Measurements from ENCODE around the gene GCGR. TPM values are rescaled to one million over a fixed set of nuclear protein-coding genes. Genes with fewer than 3 reads are reported as not detected.

GCGR gene
- total RNA-seq, 4 donors from 2014 or later = 1.8 to 14.7 (median 8.1) TPM

GRCh38 chr17:81821603-81822311, 17.8 kb downstream of the GCGR start:
- TF ChIP-seq EP300 (IDR thresholded peaks at IDR 0.05) = no peak
- peak in 4 of 5 experiments; percentile 19 to 47 (median 25) for TF ChIP-seq CTCF (IDR thresholded peaks at IDR 0.05)
- WGBS, 2 donors = 61 to 67% methylated on average over 8 to 18 of the region's 20 CpGs
- Histone ChIP-seq H3K4me3 (no peak overlapping the region), H3K36me3 (peaks cover 0 to 46% (median 0%) of the 10 kb centered on the region in 3 donors), H3K27ac (peak overlapping the region in 3 of 4 donors; percentile 11 to 51 (median 49)), H3K4me1 (peaks cover 0 to 26% (median 3%) of the 10 kb centered on the region in 4 donors), H3K9me3 (no peaks in the 10 kb centered on the region), H3K27me3 (peaks cover 0 to 5% of the 10 kb centered on the region in 2 donors)
- peak; percentile 37 to 41 for DNase-seq (ENCODE audit: low spot score in 2 of 2)

GRCh38 chr17:81822312-81822637, 18.3 kb downstream of the GCGR start:
- DNase-seq (ENCODE audit: low spot score in 2 of 2) = no peak
- TF ChIP-seq CTCF (IDR thresholded peaks at IDR 0.05) (no peak), POLR2A (IDR thresholded peaks at IDR 0.05) (no peak), EP300 (IDR thresholded peaks at IDR 0.05) (no peak)
- H3K36me3 ChIP-seq = peaks cover 0 to 46% (median 0%) of the 10 kb centered on the region in 3 donors
- H3K9me3 ChIP-seq = no peaks in the 10 kb centered on the region
- H3K4me1 ChIP-seq = peaks cover 0 to 26% (median 3%) of the 10 kb centered on the region in 4 donors
- peak overlapping the region in 3 of 4 donors; percentile 11 to 51 (median 49) for H3K27ac ChIP-seq
- H3K4me3 ChIP-seq = no peak overlapping the region
- no peaks in the 10 kb centered on the region for H3K27me3 ChIP-seq
- WGBS, 2 donors = 65 to 80% methylated on average over 3 to 5 of the region's 8 CpGs

GRCh38 chr17:81822996-81823819, 19.3 kb downstream of the GCGR start:
- Histone ChIP-seq H3K36me3 (peaks cover 0 to 46% (median 0%) of the 10 kb centered on the region in 3 donors), H3K4me3 (no peak overlapping the region), H3K27ac (peak overlapping the region in 1 of 4 donors; percentile 7), H3K9me3 (no peaks in the 10 kb centered on the region), H3K4me1 (peaks cover 0 to 33% (median 3%) of the 10 kb centered on the region in 4 donors), H3K27me3 (no peaks in the 10 kb centered on the region)
- 88 to 90% methylated on average over 29 to 30 of the region's 30 CpGs for WGBS, 2 donors
- DNase-seq (ENCODE audit: low spot score in 2 of 2) = no peak
- no peak for TF ChIP-seq EP300 (IDR thresholded peaks at IDR 0.05)
- no peak for TF ChIP-seq POLR2A (IDR thresholded peaks at IDR 0.05)
- no peak for TF ChIP-seq CTCF (IDR thresholded peaks at IDR 0.05)

- TF ChIP-seq CTCF (IDR thresholded peaks at IDR 0.05) (no peak), EP300 (IDR thresholded peaks at IDR 0.05) (no peak), POLR2A (IDR thresholded peaks at IDR 0.05) (no peak)
- DNase-seq (ENCODE audit: low spot score in 2 of 2) = no peak
- Histone ChIP-seq H3K4me3 (no peak overlapping the region), H3K27ac (no peak overlapping the region), H3K27me3 (no peaks in the 10 kb centered on the region), H3K36me3 (peaks cover 0 to 46% (median 0%) of the 10 kb centered on the region in 3 donors), H3K4me1 (peaks cover 0 to 41% (median 6%) of the 10 kb centered on the region in 4 donors), H3K9me3 (no peaks in the 10 kb centered on the region)
- 88 to 90% methylated on average over 26 to 32 of the region's 33 CpGs for WGBS, 2 donors
Observed at GRCh38 chr17:81823820-81824550, 20.0 kb downstream of the GCGR start.

Data from tibial nerve (tissue), 4 donors.